Measurements from ENCODE around the gene PC.
A peak's percentile ranks its signal among the peaks of the same experiment; 100 is the strongest.
"Not testable (repeated sequence)": the region's sequence is repeated elsewhere in the genome, so short reads cannot be mapped to it uniquely, and the experiment has no call there.

PC gene, protein sequence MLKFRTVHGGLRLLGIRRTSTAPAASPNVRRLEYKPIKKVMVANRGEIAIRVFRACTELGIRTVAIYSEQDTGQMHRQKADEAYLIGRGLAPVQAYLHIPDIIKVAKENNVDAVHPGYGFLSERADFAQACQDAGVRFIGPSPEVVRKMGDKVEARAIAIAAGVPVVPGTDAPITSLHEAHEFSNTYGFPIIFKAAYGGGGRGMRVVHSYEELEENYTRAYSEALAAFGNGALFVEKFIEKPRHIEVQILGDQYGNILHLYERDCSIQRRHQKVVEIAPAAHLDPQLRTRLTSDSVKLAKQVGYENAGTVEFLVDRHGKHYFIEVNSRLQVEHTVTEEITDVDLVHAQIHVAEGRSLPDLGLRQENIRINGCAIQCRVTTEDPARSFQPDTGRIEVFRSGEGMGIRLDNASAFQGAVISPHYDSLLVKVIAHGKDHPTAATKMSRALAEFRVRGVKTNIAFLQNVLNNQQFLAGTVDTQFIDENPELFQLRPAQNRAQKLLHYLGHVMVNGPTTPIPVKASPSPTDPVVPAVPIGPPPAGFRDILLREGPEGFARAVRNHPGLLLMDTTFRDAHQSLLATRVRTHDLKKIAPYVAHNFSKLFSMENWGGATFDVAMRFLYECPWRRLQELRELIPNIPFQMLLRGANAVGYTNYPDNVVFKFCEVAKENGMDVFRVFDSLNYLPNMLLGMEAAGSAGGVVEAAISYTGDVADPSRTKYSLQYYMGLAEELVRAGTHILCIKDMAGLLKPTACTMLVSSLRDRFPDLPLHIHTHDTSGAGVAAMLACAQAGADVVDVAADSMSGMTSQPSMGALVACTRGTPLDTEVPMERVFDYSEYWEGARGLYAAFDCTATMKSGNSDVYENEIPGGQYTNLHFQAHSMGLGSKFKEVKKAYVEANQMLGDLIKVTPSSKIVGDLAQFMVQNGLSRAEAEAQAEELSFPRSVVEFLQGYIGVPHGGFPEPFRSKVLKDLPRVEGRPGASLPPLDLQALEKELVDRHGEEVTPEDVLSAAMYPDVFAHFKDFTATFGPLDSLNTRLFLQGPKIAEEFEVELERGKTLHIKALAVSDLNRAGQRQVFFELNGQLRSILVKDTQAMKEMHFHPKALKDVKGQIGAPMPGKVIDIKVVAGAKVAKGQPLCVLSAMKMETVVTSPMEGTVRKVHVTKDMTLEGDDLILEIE

DNA sequence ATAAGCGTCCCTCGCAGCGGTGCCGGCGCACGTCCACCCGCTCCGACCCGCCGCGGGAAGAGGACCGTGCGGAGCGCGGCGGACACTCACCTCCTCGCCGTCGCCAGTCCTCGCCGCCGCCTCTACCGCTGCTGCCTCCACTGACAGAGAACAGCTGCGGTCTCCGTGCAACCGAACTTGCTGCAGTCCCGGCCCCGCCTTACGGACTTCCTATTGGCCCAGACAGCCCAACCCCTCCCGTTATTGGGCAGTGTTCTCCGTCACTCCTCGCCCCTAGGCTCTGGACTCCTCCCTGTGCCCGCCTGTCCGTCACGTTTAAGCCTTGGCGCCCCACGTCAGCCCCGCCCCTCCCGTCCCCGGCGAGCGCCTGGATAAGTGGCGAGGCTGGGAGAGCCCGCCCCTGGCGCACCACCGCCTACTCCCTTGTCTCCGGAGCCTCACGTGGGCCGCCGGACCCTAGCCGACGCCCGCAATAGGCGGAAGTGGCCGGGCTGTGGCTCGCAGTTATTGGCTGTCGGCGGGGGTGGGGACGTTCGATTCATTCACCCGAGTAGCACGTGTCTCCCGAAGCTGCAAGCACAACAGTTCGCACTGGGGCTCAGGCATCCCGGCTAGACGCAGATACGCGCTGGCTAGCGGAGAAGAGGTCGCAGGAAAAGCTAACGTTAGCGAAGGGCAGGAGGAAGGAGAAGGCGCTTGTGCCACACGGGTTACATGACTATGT is at the start of gene PC:
TSS of gene PC (minus strand) at position 152 of the 724 bp plus-strand sequence. CDS start 86,224 bp downstream, outside the sequence.
- TF ChIP-seq, protein P1, sequence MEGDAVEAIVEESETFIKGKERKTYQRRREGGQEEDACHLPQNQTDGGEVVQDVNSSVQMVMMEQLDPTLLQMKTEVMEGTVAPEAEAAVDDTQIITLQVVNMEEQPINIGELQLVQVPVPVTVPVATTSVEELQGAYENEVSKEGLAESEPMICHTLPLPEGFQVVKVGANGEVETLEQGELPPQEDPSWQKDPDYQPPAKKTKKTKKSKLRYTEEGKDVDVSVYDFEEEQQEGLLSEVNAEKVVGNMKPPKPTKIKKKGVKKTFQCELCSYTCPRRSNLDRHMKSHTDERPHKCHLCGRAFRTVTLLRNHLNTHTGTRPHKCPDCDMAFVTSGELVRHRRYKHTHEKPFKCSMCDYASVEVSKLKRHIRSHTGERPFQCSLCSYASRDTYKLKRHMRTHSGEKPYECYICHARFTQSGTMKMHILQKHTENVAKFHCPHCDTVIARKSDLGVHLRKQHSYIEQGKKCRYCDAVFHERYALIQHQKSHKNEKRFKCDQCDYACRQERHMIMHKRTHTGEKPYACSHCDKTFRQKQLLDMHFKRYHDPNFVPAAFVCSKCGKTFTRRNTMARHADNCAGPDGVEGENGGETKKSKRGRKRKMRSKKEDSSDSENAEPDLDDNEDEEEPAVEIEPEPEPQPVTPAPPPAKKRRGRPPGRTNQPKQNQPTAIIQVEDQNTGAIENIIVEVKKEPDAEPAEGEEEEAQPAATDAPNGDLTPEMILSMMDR (IDR thresholded peaks at IDR 0.05; ENCODE audit: low read depth, low read length) = no peak
- H3K4me3 ChIP-seq (ENCODE audit: low read depth, low read length) = peak within 1 kb of the TSS; percentile 66

DNA sequence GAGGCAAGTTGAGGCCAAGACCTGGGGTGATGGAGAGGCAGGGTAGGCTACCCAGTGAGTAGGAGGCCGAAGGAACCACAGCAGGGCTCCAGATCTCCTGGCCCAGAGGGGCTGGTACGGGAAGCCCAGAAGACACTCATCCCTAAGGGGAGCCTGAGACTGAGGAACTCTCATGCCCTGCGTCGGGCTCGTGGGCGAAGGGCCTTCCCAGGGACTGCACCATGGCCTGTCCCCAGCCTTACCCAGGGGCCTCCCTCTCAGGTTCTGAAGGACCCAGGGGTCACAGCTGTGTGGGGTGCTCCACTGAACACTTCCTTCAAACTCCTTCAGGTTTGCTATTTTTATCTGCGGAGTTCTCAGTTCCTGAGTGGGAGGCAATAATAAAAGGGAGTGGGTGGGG is 48.9 kb upstream of the PC start:
- no peak overlapping the region for H3K4me3 ChIP-seq (ENCODE audit: low read depth, low read length)
- TF ChIP-seq, protein P1 (IDR thresholded peaks at IDR 0.05; ENCODE audit: low read depth, low read length) = no peak

DNA sequence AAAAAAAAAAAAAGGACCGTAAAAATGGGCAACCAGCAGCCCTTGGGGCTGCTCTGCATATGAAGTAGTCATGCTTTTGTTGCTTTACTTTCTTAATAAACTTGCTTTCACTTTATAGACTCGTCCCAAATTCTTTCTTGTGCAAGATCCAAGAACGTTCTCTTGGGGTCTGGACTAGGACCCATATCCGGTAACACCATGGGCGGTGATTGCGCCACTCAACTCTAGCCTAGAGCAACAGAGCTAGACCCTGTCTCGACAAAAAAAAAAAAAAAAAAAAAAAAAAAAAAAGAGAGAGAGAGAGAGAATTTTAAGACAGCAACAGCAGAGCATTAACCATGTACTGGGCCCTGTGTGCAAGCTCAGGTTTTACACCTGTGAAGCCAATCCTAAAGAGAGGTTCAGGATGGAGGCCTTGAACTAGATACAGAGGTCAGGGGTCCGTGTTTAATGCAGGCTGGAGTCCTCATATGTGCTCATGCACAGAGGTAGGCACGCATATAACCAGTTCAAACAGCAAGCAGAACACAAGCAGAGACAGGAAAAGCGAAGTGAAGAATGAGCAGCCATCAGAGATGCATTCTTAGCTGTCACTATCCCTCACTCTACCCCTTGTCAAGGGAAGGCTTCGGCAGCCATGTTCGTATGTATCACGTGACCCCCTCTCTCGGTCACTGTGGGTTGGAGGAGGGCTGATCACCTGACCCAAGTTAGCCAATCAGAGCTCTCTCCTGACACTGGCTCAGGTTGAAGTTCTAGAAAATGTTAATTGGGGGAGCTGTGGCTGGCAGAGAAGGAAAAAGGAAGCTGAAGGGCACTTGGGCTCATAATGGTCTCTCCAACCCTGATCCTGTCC is 48.1 kb upstream of the PC start:
- TF ChIP-seq, protein P1 (IDR thresholded peaks at IDR 0.05; ENCODE audit: low read depth, low read length) = no peak
- H3K4me3 ChIP-seq (ENCODE audit: low read depth, low read length) = no peak overlapping the region

DNA sequence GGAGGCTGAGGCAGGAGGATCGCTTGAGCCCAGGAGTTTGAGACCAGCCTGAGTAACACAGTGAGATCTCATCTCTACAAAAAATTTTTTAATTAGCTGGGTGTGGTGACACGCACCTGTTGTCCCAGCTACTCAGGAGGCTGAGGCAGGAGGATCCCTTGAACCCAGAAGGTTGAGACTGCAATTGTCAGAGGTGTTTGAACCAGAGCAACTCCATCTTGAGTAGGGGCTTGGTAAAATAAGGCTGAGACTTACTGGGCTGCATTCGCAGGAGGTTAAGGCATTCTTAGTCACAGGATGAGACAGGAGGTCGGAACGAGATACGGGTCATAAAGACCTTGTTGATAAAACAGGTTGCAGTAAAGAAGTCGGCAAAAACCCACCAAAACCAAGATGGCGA is 47.0 kb upstream of the PC start:
- not testable (repeated sequence) for H3K4me3 ChIP-seq (ENCODE audit: low read depth, low read length)

DNA sequence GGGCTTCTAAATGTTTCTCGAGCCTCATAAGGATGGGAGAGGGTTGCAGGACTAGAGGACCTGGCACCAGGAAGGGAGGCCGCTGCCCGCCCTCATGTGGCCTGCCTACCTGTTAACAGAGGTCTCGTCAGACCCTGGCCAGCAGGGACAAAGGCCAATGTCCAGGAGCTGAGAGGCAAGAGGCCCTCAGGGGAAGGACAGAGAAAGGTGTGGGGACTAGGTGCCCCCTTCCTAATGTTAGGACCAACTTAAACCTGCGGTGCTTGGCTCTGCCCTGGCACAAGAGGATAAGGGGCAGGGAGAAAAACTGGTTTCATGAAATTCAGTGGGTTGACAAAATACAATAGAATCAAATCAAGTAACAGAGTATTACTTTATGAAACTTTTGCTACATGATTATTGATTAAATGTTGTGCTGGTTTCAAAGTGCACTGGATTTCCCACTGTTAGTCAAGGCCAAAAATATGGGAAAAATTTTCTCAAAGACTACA is 44.8 kb upstream of the PC start:
- H3K4me3 ChIP-seq (ENCODE audit: low read depth, low read length) = no peak overlapping the region
- TF ChIP-seq, protein P1 (IDR thresholded peaks at IDR 0.05; ENCODE audit: low read depth, low read length) = no peak

DNA sequence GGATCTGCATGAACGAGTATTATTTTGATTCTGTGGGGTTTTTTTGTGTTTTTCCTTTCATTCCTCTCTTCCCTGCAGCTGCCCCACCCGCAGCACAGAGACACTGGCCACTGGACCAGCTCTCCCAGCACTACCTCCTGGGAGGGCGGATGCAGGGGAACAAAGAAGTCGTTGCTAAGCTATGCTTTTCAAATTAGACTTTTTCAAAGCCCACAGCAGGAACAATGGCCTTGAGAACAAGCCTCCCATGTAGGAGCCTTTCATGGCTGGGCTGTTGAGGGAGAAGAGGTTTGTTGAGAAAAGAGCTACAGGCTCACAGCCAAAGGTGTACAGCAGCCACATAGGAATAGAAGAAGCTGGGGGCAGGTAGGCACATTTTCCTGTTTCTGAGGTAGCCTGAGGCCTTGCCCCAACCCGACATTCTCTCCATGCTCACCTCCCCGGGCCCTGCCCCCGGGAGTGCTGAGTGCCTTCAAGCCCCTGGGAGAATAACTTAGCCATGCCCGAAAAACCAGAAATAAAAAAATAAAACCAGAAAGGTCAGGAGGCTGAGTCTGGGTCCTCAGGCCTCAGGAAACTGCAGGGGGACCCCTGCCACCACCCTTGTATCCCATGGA is 44.2 kb upstream of the PC start:
- TF ChIP-seq, protein P1 (IDR thresholded peaks at IDR 0.05; ENCODE audit: low read depth, low read length) = no peak
- H3K4me3 ChIP-seq (ENCODE audit: low read depth, low read length) = no peak overlapping the region

All from WI38 (cell line).